PC-3 (cell line): ENCODE measurements around the gene ABCD4.

Experiments
- CTCF ChIP-seq: fragments of 300-600 bp; sonication (generic); conservative IDR thresholded peaks from 2 replicates; pipeline ENCODE4 v1.5.1; 2017; ENCODE audit warnings: antibody characterized with exemption, low read depth, mild to moderate bottlenecking, low read length
- EZH2 ChIP-seq: fragments of 300-600 bp; sonication (generic); IDR thresholded peaks from one replicate; pipeline ENCODE4 v1.6.1; 2017; ENCODE audit warnings: antibody characterized with exemption, mild to moderate bottlenecking, low read length; ENCODE audit not compliant: unreplicated experiment
- EZH2phosphoT487 ChIP-seq: fragments of 300-600 bp; sonication (generic); IDR thresholded peaks from 2 replicates; pipeline ENCODE4 v1.6.1; 2018; ENCODE audit warnings: mild to moderate bottlenecking, antibody characterized with exemption, low read length, borderline replicate concordance

DNA sequence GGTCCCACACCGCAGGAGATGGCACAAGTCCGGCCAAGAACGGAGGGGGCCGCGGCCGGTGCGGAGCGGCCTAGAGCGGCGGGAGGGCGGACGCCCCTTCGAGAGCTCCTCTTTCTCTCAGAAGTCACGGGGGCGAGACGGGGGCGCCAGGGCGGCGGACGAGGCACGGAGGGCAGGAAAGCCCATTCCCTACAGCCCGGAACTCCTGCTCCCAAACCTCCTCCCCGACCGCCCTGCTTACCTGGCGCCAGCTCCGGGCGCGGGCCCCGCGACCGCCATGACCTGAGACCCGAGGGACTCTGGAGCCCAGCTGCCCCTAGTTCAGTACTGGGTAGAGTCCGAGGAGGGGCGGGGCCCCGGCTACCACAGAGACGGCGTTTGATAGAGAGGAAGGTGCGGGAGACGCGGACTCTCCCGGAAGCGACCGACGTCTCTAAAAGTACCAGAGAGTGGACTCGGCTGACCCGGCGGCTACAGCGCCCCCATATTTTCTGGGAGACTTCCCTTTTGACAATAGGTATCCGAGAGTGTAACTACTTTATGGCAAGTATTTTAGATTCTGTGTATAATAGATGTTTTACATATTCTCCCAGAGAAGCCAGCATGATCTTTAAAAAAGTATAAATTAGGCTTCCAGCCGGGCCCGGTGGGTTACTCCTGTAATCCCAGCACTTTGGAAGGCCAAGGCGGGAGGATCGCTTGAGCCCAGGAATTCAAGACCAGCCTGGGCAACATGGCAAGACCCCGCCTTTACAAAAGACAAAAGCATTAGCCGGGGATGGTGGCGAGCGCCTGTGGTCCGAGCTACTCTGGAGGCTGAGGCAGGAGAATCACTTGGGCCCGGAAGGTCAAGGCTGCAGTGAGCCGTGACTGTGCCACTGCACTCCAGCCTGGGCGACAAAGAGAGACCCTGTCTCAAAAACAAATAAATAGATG, at the start of gene ABCD4:
- peak; percentile 83 for TF ChIP-seq CTCF
- TF ChIP-seq EZH2, result no peak
- no peak for TF ChIP-seq EZH2phosphoT487
